RWPE2 (cell line): ENCODE measurements around the gene CILP2.
A peak's percentile ranks its signal among the peaks of the same experiment; 100 is the strongest.

Source experiments
- ATAC-seq: fragments of 200-7000 bp; cut with Tn5 transposase; 3 replicates; pipeline ENCODE4 v1.9.1; 2021; ENCODE audit warnings: low read depth
- DNase-seq: peaks from one replicate; pipeline ENCODE4 v3.0.0-alpha.2; 2020; ENCODE audit warnings: low spot score
- H3K27ac ChIP-seq: fragments of 450-650 bp; 2 replicates; pipeline ENCODE4 v1.5.1; 2017; ENCODE audit warnings: mild to moderate bottlenecking; ENCODE audit not compliant: poor library complexity, severe bottlenecking
- H3K27me3 ChIP-seq: fragments of 250-450 bp; sonication (Bioruptor Pico); 2 replicates; pipeline ENCODE4 v1.5.1; 2021; ENCODE audit warnings: mild to moderate bottlenecking, moderate library complexity; ENCODE audit not compliant: insufficient read depth, poor library complexity, severe bottlenecking
- H3K36me3 ChIP-seq: fragments of 250-450 bp; sonication (Bioruptor Pico); 2 replicates; pipeline ENCODE4 v1.5.1; 2020; ENCODE audit warnings: low read depth, mild to moderate bottlenecking, moderate library complexity
- H3K4me1 ChIP-seq: fragments of 250-450 bp; sonication (Bioruptor Pico); 2 replicates; pipeline ENCODE4 v1.5.1; 2021; ENCODE audit warnings: mild to moderate bottlenecking, moderate library complexity; ENCODE audit not compliant: insufficient read depth, poor library complexity, severe bottlenecking
- H3K4me3 ChIP-seq: fragments of 250-450 bp; sonication (Bioruptor Pico); 2 replicates; pipeline ENCODE4 v1.5.1; 2021; ENCODE audit warnings: mild to moderate bottlenecking, moderate library complexity; ENCODE audit not compliant: severe bottlenecking
- H3K9me3 ChIP-seq: fragments of 250-450 bp; sonication (Bioruptor Pico); 2 replicates; pipeline ENCODE4 v1.5.1; 2021; ENCODE audit warnings: mild to moderate bottlenecking, moderate library complexity; ENCODE audit not compliant: severe bottlenecking
- CTCF ChIP-seq: fragments of 450-650 bp; IDR thresholded peaks from one replicate; pipeline ENCODE4 v1.5.1; 2017; ENCODE audit warnings: mild to moderate bottlenecking, moderate library complexity; ENCODE audit not compliant: poor library complexity, severe bottlenecking

The CILP2 gene

GRCh38 chr19:19506592-19506991 lies 31.5 kb upstream of the CILP2 start:
- no peak overlapping the region for H3K27ac ChIP-seq
- no peaks in the 10 kb centered on the region for H3K27me3 ChIP-seq
- no peaks in the 10 kb centered on the region for H3K9me3 ChIP-seq
- no peak overlapping the region for H3K4me3 ChIP-seq
- no peaks in the 10 kb centered on the region for H3K4me1 ChIP-seq
- DNase-seq (no peak), ATAC-seq (no peak)
- no peak for TF ChIP-seq CTCF
- H3K36me3 ChIP-seq: peaks cover 29% of the 10 kb centered on the region

- no peaks in the 10 kb centered on the region for H3K9me3 ChIP-seq
- TF ChIP-seq CTCF: no peak
- H3K36me3 ChIP-seq: peaks cover 22% of the 10 kb centered on the region
- H3K27ac ChIP-seq: no peak overlapping the region
- DNase-seq (no peak), ATAC-seq (no peak)
- H3K4me3 ChIP-seq: no peak overlapping the region
- H3K4me1 ChIP-seq: no peaks in the 10 kb centered on the region
- no peaks in the 10 kb centered on the region for H3K27me3 ChIP-seq
These were observed 30.7 kb upstream of the CILP2 start for GRCh38 chr19:19507354-19507753.

GRCh38 chr19:19508217-19508616 lies 29.8 kb upstream of the CILP2 start:
- ATAC-seq: no peak
- DNase-seq: no peak
- H3K4me3 ChIP-seq: no peak overlapping the region
- H3K27me3 ChIP-seq: no peaks in the 10 kb centered on the region
- no peak for TF ChIP-seq CTCF
- H3K4me1 ChIP-seq: no peaks in the 10 kb centered on the region
- H3K36me3 ChIP-seq: peaks cover 15% of the 10 kb centered on the region
- no peak overlapping the region for H3K27ac ChIP-seq
- no peaks in the 10 kb centered on the region for H3K9me3 ChIP-seq

GRCh38 chr19:19510432-19510831 lies 27.6 kb upstream of the CILP2 start:
- Histone ChIP-seq H3K36me3 (peaks cover 5% of the 10 kb centered on the region; the same call in 1 of the 2 replicates), H3K4me3 (no peak overlapping the region), H3K27me3 (no peaks in the 10 kb centered on the region), H3K4me1 (no peaks in the 10 kb centered on the region), H3K9me3 (peaks cover 2% of the 10 kb centered on the region), H3K27ac (no peak overlapping the region)
- DNase-seq (no peak), ATAC-seq (peak; percentile 32; the same call in 2 of the 3 replicates)
- no peak for TF ChIP-seq CTCF

GRCh38 chr19:19513682-19514081 lies 24.4 kb upstream of the CILP2 start:
- ATAC-seq (no peak), DNase-seq (no peak)
- peaks cover 9% of the 10 kb centered on the region; the same call in 1 of the 2 replicates for H3K36me3 ChIP-seq
- H3K9me3 ChIP-seq: peaks cover 2% of the 10 kb centered on the region
- H3K4me1 ChIP-seq: no peaks in the 10 kb centered on the region
- H3K27me3 ChIP-seq: no peaks in the 10 kb centered on the region
- no peak overlapping the region for H3K27ac ChIP-seq
- TF ChIP-seq CTCF: no peak
- no peak overlapping the region for H3K4me3 ChIP-seq
